Hepatic stellate cell (primary cell): Measurements from ENCODE around the gene TIMM8B.
A peak's percentile ranks its signal among the peaks of the same experiment; 100 is the strongest.
"Not testable (repeated sequence)": the region's sequence is repeated elsewhere in the genome, so short reads cannot be mapped to it uniquely, and the experiment has no call there.

Experiments
- DNase-seq: peaks from one replicate; pipeline ENCODE4 v3.0.0; 2011; ENCODE audit warnings: low spot score

TIMM8B gene

GRCh38 chr11:112086422-112087191 is at the start of gene TIMM8B, which contains the start of gene SDHD:
TIMM8B (minus strand) TSS chr11:112086756; CDS start chr11:112086723, 33 bp downstream.
SDHD (plus strand) TSS chr11:112086873; CDS start chr11:112086908, 35 bp downstream.
- peak; percentile 91 for DNase-seq

- no peak for DNase-seq
Measured at GRCh38 chr11:112134473-112134872, 47.9 kb upstream of the TIMM8B start.

- DNase-seq, result no peak
Measured at GRCh38 chr11:112132737-112133136, 46.2 kb upstream of the TIMM8B start.

- no peak for DNase-seq
Measured at GRCh38 chr11:112129656-112130055, 43.1 kb upstream of the TIMM8B start.

- peak; percentile 73 for DNase-seq
Measured at GRCh38 chr11:112128483-112129121, 42.0 kb upstream of the TIMM8B start.

GRCh38 chr11:112127056-112127455 is 40.5 kb upstream of the TIMM8B start:
- DNase-seq, result no peak

- no peak for DNase-seq
Measured at GRCh38 chr11:112123129-112123528, 36.6 kb upstream of the TIMM8B start.

GRCh38 chr11:112121981-112122615 is 35.5 kb upstream of the TIMM8B start:
- no peak for DNase-seq

- no peak for DNase-seq
Measured at GRCh38 chr11:112118176-112118575, 31.6 kb upstream of the TIMM8B start.

- no peak for DNase-seq
Measured at GRCh38 chr11:112115386-112115785, 28.8 kb upstream of the TIMM8B start.

GRCh38 chr11:112114460-112114859 is 27.9 kb upstream of the TIMM8B start:
- DNase-seq, result no peak

GRCh38 chr11:112113539-112114457 is 27.2 kb upstream of the TIMM8B start:
- peak; percentile 42 for DNase-seq

- DNase-seq, result no peak
Measured at GRCh38 chr11:112106070-112106469, 19.5 kb upstream of the TIMM8B start.

GRCh38 chr11:112103446-112103845 is 16.9 kb upstream of the TIMM8B start:
- DNase-seq, result no peak

- peak; percentile 68 for DNase-seq
Measured at GRCh38 chr11:112100462-112100861, 13.9 kb upstream of the TIMM8B start.

GRCh38 chr11:112097734-112098528 is 11.4 kb upstream of the TIMM8B start:
- no peak for DNase-seq

- peak; percentile 32 for DNase-seq
Measured at GRCh38 chr11:112096194-112096593, 9.6 kb upstream of the TIMM8B start.

- DNase-seq, result not testable (repeated sequence)
Measured at GRCh38 chr11:112095302-112095701, 8.7 kb upstream of the TIMM8B start.

GRCh38 chr11:112087212-112087611 is 656 bp upstream of the TIMM8B start:
- DNase-seq, result no peak

GRCh38 chr11:112085822-112086421 is 634 bp downstream of the TIMM8B start:
- peak; percentile 44 for DNase-seq

GRCh38 chr11:112082729-112083128 is 3.8 kb downstream of the TIMM8B start:
- DNase-seq, result no peak
